Lung microvascular endothelial cell (primary cell): ENCODE results near the gene BCAP31. TPM values are rescaled to one million over a fixed set of nuclear protein-coding genes. Genes with fewer than 3 reads are reported as not detected.
"Not testable (repeated sequence)": the region's sequence is repeated elsewhere in the genome, so short reads cannot be mapped to it uniquely, and the experiment has no call there.

Source experiments
- DNase-seq, 2 donors: peaks; one replicate each; pipeline versions ENCODE4 v3.0.0 to v3.0.0-alpha.2; 2010; ENCODE audit warnings: low read depth in 2 of 2
- total RNA-seq: library from RNA; depleted of rRNA; stranded (reverse); fragments of >200 nt; gene quantifications from 2 replicates; pipeline ENCODE4 v1.2.1, GENCODE V29; 2014

Gene BCAP31
- total RNA-seq, 1 donor from 2014 or later: 400 TPM

GRCh38 chrX:153736071-153736820 lies 12.1 kb upstream of the BCAP31 start:
- DNase-seq: no peak

GRCh38 chrX:153735274-153735673 lies 11.1 kb upstream of the BCAP31 start:
- no peak for DNase-seq

GRCh38 chrX:153734871-153735270 lies 10.7 kb upstream of the BCAP31 start:
- no peak for DNase-seq

- DNase-seq: no peak
Measured at GRCh38 chrX:153733651-153734240, 9.6 kb upstream of the BCAP31 start.

GRCh38 chrX:153732401-153732800 lies 8.2 kb upstream of the BCAP31 start:
- DNase-seq: peak in 1 of 2 donors; percentile 51

- DNase-seq: no peak
Measured at GRCh38 chrX:153731845-153732215, 7.6 kb upstream of the BCAP31 start.

- DNase-seq: no peak
Measured at GRCh38 chrX:153731117-153731844, 7.1 kb upstream of the BCAP31 start.

GRCh38 chrX:153730115-153730514 lies 5.9 kb upstream of the BCAP31 start:
- DNase-seq: not testable (repeated sequence)

- no peak for DNase-seq
Measured at GRCh38 chrX:153728951-153729631, 4.9 kb upstream of the BCAP31 start.

- no peak for DNase-seq
Measured at GRCh38 chrX:153728095-153728494, 3.9 kb upstream of the BCAP31 start.

GRCh38 chrX:153727123-153727931 lies 3.1 kb upstream of the BCAP31 start:
- peak in 1 of 2 donors; percentile 30 for DNase-seq

- peak; percentile 56 to 58 for DNase-seq
Measured at GRCh38 chrX:153726286-153727122, 2.3 kb upstream of the BCAP31 start.

GRCh38 chrX:153725832-153726285 lies 1.7 kb upstream of the BCAP31 start:
- no peak for DNase-seq

- no peak for DNase-seq
Measured at GRCh38 chrX:153725039-153725831, 1.0 kb upstream of the BCAP31 start.

- DNase-seq: peak; percentile 64 to 85
Measured at GRCh38 chrX:153723351-153724251, 586 bp downstream of the BCAP31 start.

- DNase-seq: peak; percentile 47 to 51
Measured at GRCh38 chrX:153722704-153723350, 1.4 kb downstream of the BCAP31 start.

- DNase-seq: no peak
Measured at GRCh38 chrX:153719701-153720100, 4.5 kb downstream of the BCAP31 start.

GRCh38 chrX:153719238-153719637 lies 4.9 kb downstream of the BCAP31 start:
- DNase-seq: no peak
